OCI-LY3 (cell line): Measurements from ENCODE around the gene CHRD.

ENCODE experiments used
- H2AFZ ChIP-seq: fragments of 200-600, 300-600 bp; shearing (Covaris generic); 2 replicates; pipeline ENCODE4 v1.6.0; 2014; ENCODE audit warnings: antibody characterized with exemption, low read depth, low read length
- H3K27ac ChIP-seq: fragments of 200-600, 300-600 bp; sonication (generic); 2 replicates; pipeline ENCODE4 v1.5.1; 2014; ENCODE audit warnings: mild to moderate bottlenecking, low read length, moderate library complexity, mixed read lengths
- H3K27me3 ChIP-seq: fragments of 200-600, 300-600 bp; sonication (generic); 2 replicates; pipeline ENCODE4 v1.6.1; 2014; ENCODE audit warnings: low read depth, low read length, mixed read lengths
- H3K36me3 ChIP-seq: fragments of 200-600, 300-600 bp; sonication (generic); replicated peaks from 2 replicates; pipeline ENCODE3; 2014; ENCODE audit warnings: low read depth, low read length, mixed read lengths
- H3K4me1 ChIP-seq: fragments of 300-600, 200-600 bp; sonication (generic); 2 replicates; pipeline ENCODE4 v1.6.1; 2014; ENCODE audit warnings: low read length, mixed read lengths
- H3K4me2 ChIP-seq: fragments of 200-600, 300-600 bp; sonication (generic); 2 replicates; pipeline ENCODE4 v1.6.1; 2014; ENCODE audit warnings: low read length, mixed read lengths
- H3K4me3 ChIP-seq: fragments of 300-600, 200-600 bp; sonication (generic); 2 replicates; pipeline ENCODE4 v1.5.1; 2014; ENCODE audit warnings: antibody characterized with exemption, mild to moderate bottlenecking, low read length, moderate library complexity
- H3K79me2 ChIP-seq: fragments of 300-600, 200-600 bp; shearing (Covaris generic); 2 replicates; pipeline ENCODE4 v1.6.1; 2014; ENCODE audit warnings: mild to moderate bottlenecking, low read length, mixed read lengths
- H3K9ac ChIP-seq: fragments of 300-600, 200-600 bp; shearing (Covaris generic); 2 replicates; pipeline ENCODE4 v1.6.0; 2014; ENCODE audit warnings: mild to moderate bottlenecking, low read length, moderate library complexity
- H3K9me3 ChIP-seq: fragments of 200-600, 300-600 bp; shearing (Covaris generic); 2 replicates; pipeline ENCODE4 v1.6.1; 2014; ENCODE audit warnings: low read length, mixed read lengths; ENCODE audit not compliant: insufficient read depth
- H4K20me1 ChIP-seq: fragments of 200-600, 300-600 bp; sonication (generic); 2 replicates; pipeline ENCODE4 v1.6.1; 2016; ENCODE audit warnings: low read length, mixed read lengths; ENCODE audit not compliant: insufficient read depth
- EZH2phosphoT487 ChIP-seq: fragments of 200-600 bp; shearing (Covaris generic); IDR thresholded peaks from 2 replicates; pipeline ENCODE4 v1.6.1; 2018; ENCODE audit warnings: antibody characterized with exemption, mixed run types, low read depth
- TF ChIP-seq, protein P1 (sequence below): fragments of 200-600, 300-600 bp; sonication (generic); IDR thresholded peaks from 2 replicates; pipeline ENCODE4 v1.5.1; 2014; ENCODE audit warnings: antibody characterized with exemption, low read length, low read depth

CHRD gene

DNA sequence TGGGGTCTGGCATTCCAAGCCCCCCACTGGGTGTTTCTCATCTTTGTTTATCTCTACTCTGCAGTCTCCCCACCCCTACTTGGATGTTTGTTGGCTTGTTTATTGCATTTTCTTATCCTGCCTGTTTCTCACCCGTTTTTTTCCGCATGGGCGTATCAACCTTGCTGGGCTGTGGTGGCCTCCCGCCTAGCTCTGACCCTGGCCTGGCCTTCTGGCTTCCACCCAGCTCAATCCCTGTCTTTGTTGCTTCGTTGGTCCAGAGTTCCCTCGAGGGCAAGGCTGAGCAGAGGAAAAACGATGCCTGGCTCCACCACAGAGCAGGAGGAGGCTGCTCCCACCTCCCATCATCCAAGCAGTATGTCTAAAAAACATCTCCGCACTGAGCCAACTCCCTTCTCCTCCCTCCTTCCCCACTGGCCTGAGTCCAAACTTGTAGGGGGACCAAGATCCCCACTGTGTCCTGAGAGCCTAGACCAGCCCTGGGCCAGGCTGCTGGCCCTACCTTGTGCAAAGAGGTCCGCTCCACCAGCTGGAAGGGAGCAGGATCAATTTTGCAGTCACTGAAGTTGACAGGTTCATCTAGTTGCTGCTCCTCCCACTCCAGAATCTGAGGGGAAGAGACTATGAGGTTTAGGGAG lies 28.2 kb upstream of the CHRD start:
- no peak overlapping the region for H3K9ac ChIP-seq
- no peak overlapping the region for H3K27ac ChIP-seq
- H4K20me1 ChIP-seq: no peaks in the 10 kb centered on the region
- no peaks in the 10 kb centered on the region for H3K27me3 ChIP-seq
- H3K79me2 ChIP-seq: no peaks in the 10 kb centered on the region
- no peak overlapping the region for H3K4me2 ChIP-seq
- no peak overlapping the region for H3K4me3 ChIP-seq
- H3K36me3 ChIP-seq: peaks cover 5% of the 10 kb centered on the region
- H3K4me1 ChIP-seq: no peaks in the 10 kb centered on the region
- H2AFZ ChIP-seq: no peak overlapping the region
- no peak for TF ChIP-seq EZH2phosphoT487
- TF ChIP-seq, protein P1, sequence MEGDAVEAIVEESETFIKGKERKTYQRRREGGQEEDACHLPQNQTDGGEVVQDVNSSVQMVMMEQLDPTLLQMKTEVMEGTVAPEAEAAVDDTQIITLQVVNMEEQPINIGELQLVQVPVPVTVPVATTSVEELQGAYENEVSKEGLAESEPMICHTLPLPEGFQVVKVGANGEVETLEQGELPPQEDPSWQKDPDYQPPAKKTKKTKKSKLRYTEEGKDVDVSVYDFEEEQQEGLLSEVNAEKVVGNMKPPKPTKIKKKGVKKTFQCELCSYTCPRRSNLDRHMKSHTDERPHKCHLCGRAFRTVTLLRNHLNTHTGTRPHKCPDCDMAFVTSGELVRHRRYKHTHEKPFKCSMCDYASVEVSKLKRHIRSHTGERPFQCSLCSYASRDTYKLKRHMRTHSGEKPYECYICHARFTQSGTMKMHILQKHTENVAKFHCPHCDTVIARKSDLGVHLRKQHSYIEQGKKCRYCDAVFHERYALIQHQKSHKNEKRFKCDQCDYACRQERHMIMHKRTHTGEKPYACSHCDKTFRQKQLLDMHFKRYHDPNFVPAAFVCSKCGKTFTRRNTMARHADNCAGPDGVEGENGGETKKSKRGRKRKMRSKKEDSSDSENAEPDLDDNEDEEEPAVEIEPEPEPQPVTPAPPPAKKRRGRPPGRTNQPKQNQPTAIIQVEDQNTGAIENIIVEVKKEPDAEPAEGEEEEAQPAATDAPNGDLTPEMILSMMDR: no peak
- no peaks in the 10 kb centered on the region for H3K9me3 ChIP-seq

- no peak overlapping the region for H3K9ac ChIP-seq
- no peak overlapping the region for H2AFZ ChIP-seq
These were observed 27.6 kb upstream of the CHRD start for GRCh38 chr3:184352149-184352785.

GRCh38 chr3:184352897-184353545 lies 26.8 kb upstream of the CHRD start:
- H3K9me3 ChIP-seq: no peaks in the 10 kb centered on the region
- no peaks in the 10 kb centered on the region for H3K4me1 ChIP-seq
- no peak overlapping the region for H3K4me2 ChIP-seq
- no peak overlapping the region for H3K4me3 ChIP-seq
- no peaks in the 10 kb centered on the region for H3K79me2 ChIP-seq
- no peaks in the 10 kb centered on the region for H4K20me1 ChIP-seq
- TF ChIP-seq EZH2phosphoT487: no peak
- TF ChIP-seq, protein P1: no peak
- no peak overlapping the region for H2AFZ ChIP-seq
- H3K27ac ChIP-seq: no peak overlapping the region
- H3K36me3 ChIP-seq: peaks cover 5% of the 10 kb centered on the region
- H3K9ac ChIP-seq: no peak overlapping the region
- no peaks in the 10 kb centered on the region for H3K27me3 ChIP-seq

More at GRCh38 chr3:184352149-184352785, 27.6 kb upstream of the CHRD start:
- H4K20me1 ChIP-seq: no peaks in the 10 kb centered on the region
- no peak overlapping the region for H3K4me2 ChIP-seq
- no peaks in the 10 kb centered on the region for H3K4me1 ChIP-seq
- TF ChIP-seq, protein P1: no peak
- TF ChIP-seq EZH2phosphoT487: no peak
- peaks cover 5% of the 10 kb centered on the region for H3K36me3 ChIP-seq
- no peak overlapping the region for H3K4me3 ChIP-seq
- H3K27me3 ChIP-seq: no peaks in the 10 kb centered on the region
- H3K9me3 ChIP-seq: no peaks in the 10 kb centered on the region
- H3K27ac ChIP-seq: no peak overlapping the region
- H3K79me2 ChIP-seq: no peaks in the 10 kb centered on the region

DNA sequence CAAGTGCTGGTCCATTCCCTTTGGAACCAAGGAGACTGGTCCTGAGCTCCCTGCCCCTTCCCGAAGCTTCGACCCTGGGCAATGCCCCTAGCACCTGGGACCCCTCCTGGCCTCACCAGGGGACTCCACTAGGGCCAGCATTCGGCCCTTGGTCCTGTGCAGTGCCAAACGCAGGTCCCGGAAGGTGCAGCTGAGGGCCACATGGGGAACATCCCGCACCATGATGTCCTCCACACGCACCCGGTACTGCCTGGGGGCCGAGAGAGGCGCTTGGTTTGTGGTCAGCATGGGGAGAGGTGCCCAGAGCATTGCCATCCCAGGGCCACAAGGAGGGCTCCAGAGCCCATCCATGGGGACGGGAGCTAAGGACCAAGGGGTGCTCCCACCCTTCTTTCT lies 26.3 kb upstream of the CHRD start:
- TF ChIP-seq, protein P1: no peak
- no peak for TF ChIP-seq EZH2phosphoT487
- H3K27me3 ChIP-seq: no peaks in the 10 kb centered on the region
- no peak overlapping the region for H3K4me2 ChIP-seq
- H3K79me2 ChIP-seq: no peaks in the 10 kb centered on the region
- no peaks in the 10 kb centered on the region for H4K20me1 ChIP-seq
- no peak overlapping the region for H2AFZ ChIP-seq
- H3K36me3 ChIP-seq: peaks cover 5% of the 10 kb centered on the region
- H3K9me3 ChIP-seq: no peaks in the 10 kb centered on the region
- no peak overlapping the region for H3K27ac ChIP-seq
- no peak overlapping the region for H3K9ac ChIP-seq
- no peaks in the 10 kb centered on the region for H3K4me1 ChIP-seq
- no peak overlapping the region for H3K4me3 ChIP-seq
